Daoy (cell line): Measurements from ENCODE around the gene EPB41L2. TPM values are rescaled to one million over a fixed set of nuclear protein-coding genes. Genes with fewer than 3 reads are reported as not detected.
A peak's percentile ranks its signal among the peaks of the same experiment; 100 is the strongest.

Experiments used
- DNase-seq: peaks from one replicate; pipeline ENCODE4 v3.0.0-alpha.2; 2015; ENCODE audit warnings: low read depth
- total RNA-seq: library from RNA; depleted of rRNA; stranded (reverse); fragments of >200 nt; shearing (Covaris generic); gene quantifications from 2 replicates; pipeline ENCODE4 v1.2.3, GENCODE V29; 2014

EPB41L2 gene
- total RNA-seq, 1 experiment from 2014 or later = 14.1 TPM

- DNase-seq = no peak
These were observed 1.3 kb downstream of the EPB41L2 start for GRCh38 chr6:131061751-131062119.

GRCh38 chr6:131061041-131061750, 1.8 kb downstream of the EPB41L2 start:
- DNase-seq = no peak

GRCh38 chr6:131060311-131060710, 2.7 kb downstream of the EPB41L2 start:
- no peak for DNase-seq

- DNase-seq = no peak
These were observed 3.6 kb downstream of the EPB41L2 start for GRCh38 chr6:131059486-131059885.

GRCh38 chr6:131058236-131058635, 4.8 kb downstream of the EPB41L2 start:
- DNase-seq = peak; percentile 43

- no peak for DNase-seq
These were observed 8.4 kb downstream of the EPB41L2 start for GRCh38 chr6:131054392-131055250.

GRCh38 chr6:131053546-131054240, 9.4 kb downstream of the EPB41L2 start:
- no peak for DNase-seq

- DNase-seq = no peak
These were observed 10.9 kb downstream of the EPB41L2 start for GRCh38 chr6:131052181-131052580.

GRCh38 chr6:131051341-131051740, 11.7 kb downstream of the EPB41L2 start:
- DNase-seq = no peak

- DNase-seq = no peak
These were observed 13.4 kb downstream of the EPB41L2 start for GRCh38 chr6:131049608-131050007.

- no peak for DNase-seq
These were observed 14.0 kb downstream of the EPB41L2 start for GRCh38 chr6:131048933-131049515.

- DNase-seq = no peak
These were observed 14.6 kb downstream of the EPB41L2 start for GRCh38 chr6:131048459-131048858.

- no peak for DNase-seq
These were observed 17.9 kb downstream of the EPB41L2 start for GRCh38 chr6:131045139-131045538.

- no peak for DNase-seq
These were observed 19.1 kb downstream of the EPB41L2 start for GRCh38 chr6:131043902-131044447.

- no peak for DNase-seq
These were observed 20.4 kb downstream of the EPB41L2 start for GRCh38 chr6:131042664-131043063.

- no peak for DNase-seq
These were observed 21.2 kb downstream of the EPB41L2 start for GRCh38 chr6:131041814-131042213.

GRCh38 chr6:131040866-131041265, 22.2 kb downstream of the EPB41L2 start:
- no peak for DNase-seq

- DNase-seq = no peak
These were observed 23.7 kb downstream of the EPB41L2 start for GRCh38 chr6:131039345-131039680.

- no peak for DNase-seq
These were observed 24.3 kb downstream of the EPB41L2 start for GRCh38 chr6:131038597-131039344.

- no peak for DNase-seq
These were observed 25.7 kb downstream of the EPB41L2 start for GRCh38 chr6:131037194-131037897.

- no peak for DNase-seq
These were observed 26.4 kb downstream of the EPB41L2 start for GRCh38 chr6:131036601-131037000.
